ENCODE measurements around the gene PSME3IP1. TPM values are rescaled to one million over a fixed set of nuclear protein-coding genes. Genes with fewer than 3 reads are reported as not detected.
"Not testable (repeated sequence)": the region's sequence is repeated elsewhere in the genome, so short reads cannot be mapped to it uniquely, and the experiment has no call there.

PSME3IP1 gene
- total RNA-seq, 1 donor, result 70.2 TPM

DNA sequence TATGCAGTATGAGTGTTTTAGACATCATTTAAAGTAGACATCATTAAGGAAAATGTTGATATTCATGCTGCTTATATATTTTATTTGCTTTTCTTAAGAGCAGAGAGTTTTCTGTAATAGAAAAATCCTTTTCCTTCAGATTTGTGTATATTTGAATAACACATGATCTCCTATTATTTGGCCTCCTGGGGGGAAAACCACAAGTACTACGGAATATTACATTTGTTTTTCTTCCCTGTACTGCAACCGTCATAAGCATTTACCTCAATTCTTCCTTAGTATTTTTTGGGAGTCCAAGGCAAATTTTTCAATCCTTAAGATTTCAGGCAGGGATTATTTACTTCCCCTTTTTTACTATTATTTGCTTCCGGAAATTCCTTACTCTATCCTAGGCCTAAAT, 6.3 kb upstream of the PSME3IP1 start:
- H3K27me3 ChIP-seq (ENCODE audit: insufficient read depth, low read length), result no peaks in the 10 kb centered on the region
- peaks cover 90% of the 10 kb centered on the region for H3K79me2 ChIP-seq (ENCODE audit: insufficient read depth, low read length)
- H3K36me3 ChIP-seq (ENCODE audit: insufficient read depth, low read length), result no peaks in the 10 kb centered on the region
- no peak for DNase-seq (ENCODE audit: insufficient read length, low spot score, missing footprints)
- no peak overlapping the region for H2AFZ ChIP-seq (ENCODE audit: low read length)
- H3K4me1 ChIP-seq (ENCODE audit: insufficient read depth, low read length), result peaks cover 70% of the 10 kb centered on the region
- peaks cover 3% of the 10 kb centered on the region for H4K20me1 ChIP-seq (ENCODE audit: insufficient read depth, low read length)
- TF ChIP-seq, protein P1, sequence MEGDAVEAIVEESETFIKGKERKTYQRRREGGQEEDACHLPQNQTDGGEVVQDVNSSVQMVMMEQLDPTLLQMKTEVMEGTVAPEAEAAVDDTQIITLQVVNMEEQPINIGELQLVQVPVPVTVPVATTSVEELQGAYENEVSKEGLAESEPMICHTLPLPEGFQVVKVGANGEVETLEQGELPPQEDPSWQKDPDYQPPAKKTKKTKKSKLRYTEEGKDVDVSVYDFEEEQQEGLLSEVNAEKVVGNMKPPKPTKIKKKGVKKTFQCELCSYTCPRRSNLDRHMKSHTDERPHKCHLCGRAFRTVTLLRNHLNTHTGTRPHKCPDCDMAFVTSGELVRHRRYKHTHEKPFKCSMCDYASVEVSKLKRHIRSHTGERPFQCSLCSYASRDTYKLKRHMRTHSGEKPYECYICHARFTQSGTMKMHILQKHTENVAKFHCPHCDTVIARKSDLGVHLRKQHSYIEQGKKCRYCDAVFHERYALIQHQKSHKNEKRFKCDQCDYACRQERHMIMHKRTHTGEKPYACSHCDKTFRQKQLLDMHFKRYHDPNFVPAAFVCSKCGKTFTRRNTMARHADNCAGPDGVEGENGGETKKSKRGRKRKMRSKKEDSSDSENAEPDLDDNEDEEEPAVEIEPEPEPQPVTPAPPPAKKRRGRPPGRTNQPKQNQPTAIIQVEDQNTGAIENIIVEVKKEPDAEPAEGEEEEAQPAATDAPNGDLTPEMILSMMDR (IDR thresholded peaks at IDR 0.05; ENCODE audit: extremely low read depth, low read depth, low read length), result no peak
- H3K4me2 ChIP-seq (ENCODE audit: insufficient read depth, low read length), result peak overlapping the region; percentile 73
- H3K9me3 ChIP-seq (ENCODE audit: low read depth, low read length), result no peaks in the 10 kb centered on the region
- no peak overlapping the region for H3K4me3 ChIP-seq (ENCODE audit: insufficient read depth, low read length)
- H3K27ac ChIP-seq (ENCODE audit: low read depth, low read length), result peak overlapping the region; percentile 89

DNA sequence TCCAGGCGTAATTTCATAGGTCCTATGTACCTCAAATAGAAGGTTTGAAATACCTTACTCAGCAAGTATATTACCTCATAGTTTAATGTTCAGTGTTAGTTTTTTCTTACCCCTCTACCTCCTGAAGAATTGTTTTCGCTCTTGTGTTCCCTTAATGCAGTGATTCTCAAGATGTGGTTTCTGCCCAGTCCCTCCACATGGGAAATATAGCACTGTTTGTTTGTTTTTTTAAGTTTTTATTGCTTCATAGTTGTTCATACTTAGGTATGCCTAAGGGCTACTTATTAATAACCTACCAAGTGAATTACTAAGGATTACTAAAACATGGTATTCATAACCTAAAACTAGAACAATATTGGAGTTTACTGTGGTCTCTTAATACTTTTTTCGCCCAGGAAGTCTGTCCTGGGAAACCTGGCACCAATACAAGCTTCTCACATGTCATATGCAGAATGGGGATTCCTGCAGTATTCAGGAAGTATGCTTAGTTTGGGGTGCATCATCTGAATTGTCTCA, 5.3 kb upstream of the PSME3IP1 start:
- no peaks in the 10 kb centered on the region for H3K27me3 ChIP-seq (ENCODE audit: insufficient read depth, low read length)
- H3K4me1 ChIP-seq (ENCODE audit: insufficient read depth, low read length), result peaks cover 59% of the 10 kb centered on the region
- no peak overlapping the region for H2AFZ ChIP-seq (ENCODE audit: low read length)
- peak; percentile 78 for DNase-seq (ENCODE audit: insufficient read length, low spot score, missing footprints)
- H3K4me3 ChIP-seq (ENCODE audit: insufficient read depth, low read length), result no peak overlapping the region
- TF ChIP-seq, protein P1 (IDR thresholded peaks at IDR 0.05; ENCODE audit: extremely low read depth, low read depth, low read length), result no peak
- H4K20me1 ChIP-seq (ENCODE audit: insufficient read depth, low read length), result peaks cover 3% of the 10 kb centered on the region
- peak overlapping the region; percentile 89 for H3K27ac ChIP-seq (ENCODE audit: low read depth, low read length)
- H3K4me2 ChIP-seq (ENCODE audit: insufficient read depth, low read length), result peak overlapping the region; percentile 42
- no peaks in the 10 kb centered on the region for H3K36me3 ChIP-seq (ENCODE audit: insufficient read depth, low read length)
- peaks cover 90% of the 10 kb centered on the region for H3K79me2 ChIP-seq (ENCODE audit: insufficient read depth, low read length)
- H3K9me3 ChIP-seq (ENCODE audit: low read depth, low read length), result no peaks in the 10 kb centered on the region

DNA sequence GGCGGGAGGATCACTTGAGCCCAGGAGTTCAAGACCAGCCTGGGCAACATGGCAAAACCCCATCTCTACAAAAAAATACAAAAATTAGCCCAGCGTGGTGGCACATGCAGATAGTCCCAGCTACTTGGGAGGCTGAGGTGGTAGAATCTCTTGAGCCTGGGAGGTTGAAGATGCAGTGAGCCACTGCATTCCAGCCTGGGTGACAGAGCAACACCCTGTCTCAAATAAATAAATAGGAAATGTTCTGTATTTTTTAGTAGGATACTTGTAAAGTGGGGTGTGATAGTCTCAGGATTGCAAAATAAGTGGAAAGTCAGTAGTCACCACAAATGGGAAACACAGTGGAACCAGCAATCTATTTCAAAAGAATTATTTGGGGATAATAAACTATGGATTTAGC, 4.3 kb upstream of the PSME3IP1 start:
- Histone ChIP-seq H3K27me3 (ENCODE audit: insufficient read depth, low read length) (no peaks in the 10 kb centered on the region), H3K36me3 (ENCODE audit: insufficient read depth, low read length) (no peaks in the 10 kb centered on the region), H3K79me2 (ENCODE audit: insufficient read depth, low read length) (peaks cover 85% of the 10 kb centered on the region), H3K4me1 (ENCODE audit: insufficient read depth, low read length) (peaks cover 54% of the 10 kb centered on the region), H3K27ac (ENCODE audit: low read depth, low read length) (no peak overlapping the region), H3K4me2 (ENCODE audit: insufficient read depth, low read length) (no peak overlapping the region), H3K9me3 (ENCODE audit: low read depth, low read length) (no peaks in the 10 kb centered on the region), H2AFZ (ENCODE audit: low read length) (no peak overlapping the region), H4K20me1 (ENCODE audit: insufficient read depth, low read length) (peaks cover 3% of the 10 kb centered on the region), H3K4me3 (ENCODE audit: insufficient read depth, low read length) (no peak overlapping the region)
- no peak for DNase-seq (ENCODE audit: insufficient read length, low spot score, missing footprints)
- TF ChIP-seq, protein P1 (IDR thresholded peaks at IDR 0.05; ENCODE audit: extremely low read depth, low read depth, low read length), result no peak

DNA sequence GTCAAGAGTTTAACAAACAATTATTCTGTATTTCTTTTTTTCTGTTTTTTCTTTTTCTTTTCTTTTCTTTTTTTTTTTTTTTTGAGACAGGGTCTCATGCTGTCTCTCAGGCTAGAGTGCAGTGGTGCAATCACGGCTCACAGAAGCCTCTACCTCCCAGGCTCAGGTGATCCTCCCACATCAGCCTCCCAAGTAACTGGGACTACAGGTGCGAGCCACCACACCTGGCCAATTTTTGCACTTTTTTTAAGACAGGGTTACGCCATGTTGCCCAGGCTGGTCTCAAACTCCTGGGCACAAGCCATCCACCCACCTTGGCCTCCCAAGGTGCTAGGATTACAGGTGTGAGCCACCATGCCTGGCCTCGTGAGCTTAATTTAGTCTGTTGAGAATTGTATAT, 3.7 kb upstream of the PSME3IP1 start:
- Histone ChIP-seq H3K4me1 (ENCODE audit: insufficient read depth, low read length) (peaks cover 55% of the 10 kb centered on the region), H3K79me2 (ENCODE audit: insufficient read depth, low read length) (peaks cover 89% of the 10 kb centered on the region)
- not testable (repeated sequence) for H3K36me3 ChIP-seq (ENCODE audit: insufficient read depth, low read length); H3K4me2 ChIP-seq (ENCODE audit: insufficient read depth, low read length); H4K20me1 ChIP-seq (ENCODE audit: insufficient read depth, low read length); H3K27me3 ChIP-seq (ENCODE audit: insufficient read depth, low read length); H3K27ac ChIP-seq (ENCODE audit: low read depth, low read length); H3K9me3 ChIP-seq (ENCODE audit: low read depth, low read length); DNase-seq (ENCODE audit: insufficient read length, low spot score, missing footprints); H2AFZ ChIP-seq (ENCODE audit: low read length); H3K4me3 ChIP-seq (ENCODE audit: insufficient read depth, low read length)

All from osteoblast (primary cell).